ENCODE measurements around the gene INTS6. TPM values are rescaled to one million over a fixed set of nuclear protein-coding genes. Genes with fewer than 3 reads are reported as not detected.

The INTS6 gene
- total RNA-seq, 1 experiment from 2014 or later, result 27.2 TPM

GRCh38 chr13:51332566-51333361 lies 120.1 kb downstream of the INTS6 start:
- Mint-ChIP-seq H3K4me3 (no peak overlapping the region), H3K27ac (no peak overlapping the region)
- no peak for TF ChIP-seq E2F4 (CRISPR knock-in tag; IDR thresholded peaks at IDR 0.05; ENCODE audit: borderline replicate concordance, low read depth)
- TF ChIP-seq ZNF532 (CRISPR knock-in tag; IDR thresholded peaks at IDR 0.05; ENCODE audit: borderline replicate concordance), result no peak
- TF ChIP-seq FOXK1 (CRISPR knock-in tag; IDR thresholded peaks at IDR 0.05), result no peak
- no peak for TF ChIP-seq PREB (CRISPR knock-in tag; IDR thresholded peaks at IDR 0.05; ENCODE audit: borderline replicate concordance)
- no peak for TF ChIP-seq SMAD3 (CRISPR knock-in tag; IDR thresholded peaks at IDR 0.05; ENCODE audit: borderline replicate concordance)
- TF ChIP-seq ESRRA (CRISPR knock-in tag; IDR thresholded peaks at IDR 0.05; ENCODE audit: borderline replicate concordance), result no peak
- TF ChIP-seq ERG (CRISPR knock-in tag; IDR thresholded peaks at IDR 0.05), result no peak
- TF ChIP-seq NR2C2 (CRISPR knock-in tag; IDR thresholded peaks at IDR 0.05), result no peak
- TF ChIP-seq, protein P1, sequence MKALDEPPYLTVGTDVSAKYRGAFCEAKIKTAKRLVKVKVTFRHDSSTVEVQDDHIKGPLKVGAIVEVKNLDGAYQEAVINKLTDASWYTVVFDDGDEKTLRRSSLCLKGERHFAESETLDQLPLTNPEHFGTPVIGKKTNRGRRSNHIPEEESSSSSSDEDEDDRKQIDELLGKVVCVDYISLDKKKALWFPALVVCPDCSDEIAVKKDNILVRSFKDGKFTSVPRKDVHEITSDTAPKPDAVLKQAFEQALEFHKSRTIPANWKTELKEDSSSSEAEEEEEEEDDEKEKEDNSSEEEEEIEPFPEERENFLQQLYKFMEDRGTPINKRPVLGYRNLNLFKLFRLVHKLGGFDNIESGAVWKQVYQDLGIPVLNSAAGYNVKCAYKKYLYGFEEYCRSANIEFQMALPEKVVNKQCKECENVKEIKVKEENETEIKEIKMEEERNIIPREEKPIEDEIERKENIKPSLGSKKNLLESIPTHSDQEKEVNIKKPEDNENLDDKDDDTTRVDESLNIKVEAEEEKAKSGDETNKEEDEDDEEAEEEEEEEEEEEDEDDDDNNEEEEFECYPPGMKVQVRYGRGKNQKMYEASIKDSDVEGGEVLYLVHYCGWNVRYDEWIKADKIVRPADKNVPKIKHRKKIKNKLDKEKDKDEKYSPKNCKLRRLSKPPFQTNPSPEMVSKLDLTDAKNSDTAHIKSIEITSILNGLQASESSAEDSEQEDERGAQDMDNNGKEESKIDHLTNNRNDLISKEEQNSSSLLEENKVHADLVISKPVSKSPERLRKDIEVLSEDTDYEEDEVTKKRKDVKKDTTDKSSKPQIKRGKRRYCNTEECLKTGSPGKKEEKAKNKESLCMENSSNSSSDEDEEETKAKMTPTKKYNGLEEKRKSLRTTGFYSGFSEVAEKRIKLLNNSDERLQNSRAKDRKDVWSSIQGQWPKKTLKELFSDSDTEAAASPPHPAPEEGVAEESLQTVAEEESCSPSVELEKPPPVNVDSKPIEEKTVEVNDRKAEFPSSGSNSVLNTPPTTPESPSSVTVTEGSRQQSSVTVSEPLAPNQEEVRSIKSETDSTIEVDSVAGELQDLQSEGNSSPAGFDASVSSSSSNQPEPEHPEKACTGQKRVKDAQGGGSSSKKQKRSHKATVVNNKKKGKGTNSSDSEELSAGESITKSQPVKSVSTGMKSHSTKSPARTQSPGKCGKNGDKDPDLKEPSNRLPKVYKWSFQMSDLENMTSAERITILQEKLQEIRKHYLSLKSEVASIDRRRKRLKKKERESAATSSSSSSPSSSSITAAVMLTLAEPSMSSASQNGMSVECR (CRISPR knock-in tag; IDR thresholded peaks at IDR 0.05; ENCODE audit: borderline replicate concordance), result no peak
- TF ChIP-seq, protein P2, sequence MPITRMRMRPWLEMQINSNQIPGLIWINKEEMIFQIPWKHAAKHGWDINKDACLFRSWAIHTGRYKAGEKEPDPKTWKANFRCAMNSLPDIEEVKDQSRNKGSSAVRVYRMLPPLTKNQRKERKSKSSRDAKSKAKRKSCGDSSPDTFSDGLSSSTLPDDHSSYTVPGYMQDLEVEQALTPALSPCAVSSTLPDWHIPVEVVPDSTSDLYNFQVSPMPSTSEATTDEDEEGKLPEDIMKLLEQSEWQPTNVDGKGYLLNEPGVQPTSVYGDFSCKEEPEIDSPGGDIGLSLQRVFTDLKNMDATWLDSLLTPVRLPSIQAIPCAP (CRISPR knock-in tag; IDR thresholded peaks at IDR 0.05), result no peak
- no peak for TF ChIP-seq USF1 (CRISPR knock-in tag; IDR thresholded peaks at IDR 0.05)
- TF ChIP-seq ATF1 (CRISPR knock-in tag; IDR thresholded peaks at IDR 0.05), result no peak
- TF ChIP-seq, protein P3, sequence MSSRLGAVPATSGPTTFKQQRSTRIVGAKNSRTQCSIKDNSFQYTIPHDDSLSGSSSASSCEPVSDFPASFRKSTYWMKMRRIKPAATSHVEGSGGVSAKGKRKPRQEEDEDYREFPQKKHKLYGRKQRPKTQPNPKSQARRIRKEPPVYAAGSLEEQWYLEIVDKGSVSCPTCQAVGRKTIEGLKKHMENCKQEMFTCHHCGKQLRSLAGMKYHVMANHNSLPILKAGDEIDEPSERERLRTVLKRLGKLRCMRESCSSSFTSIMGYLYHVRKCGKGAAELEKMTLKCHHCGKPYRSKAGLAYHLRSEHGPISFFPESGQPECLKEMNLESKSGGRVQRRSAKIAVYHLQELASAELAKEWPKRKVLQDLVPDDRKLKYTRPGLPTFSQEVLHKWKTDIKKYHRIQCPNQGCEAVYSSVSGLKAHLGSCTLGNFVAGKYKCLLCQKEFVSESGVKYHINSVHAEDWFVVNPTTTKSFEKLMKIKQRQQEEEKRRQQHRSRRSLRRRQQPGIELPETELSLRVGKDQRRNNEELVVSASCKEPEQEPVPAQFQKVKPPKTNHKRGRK (CRISPR knock-in tag; IDR thresholded peaks at IDR 0.05; ENCODE audit: borderline replicate concordance), result no peak
- TF ChIP-seq, protein P4, sequence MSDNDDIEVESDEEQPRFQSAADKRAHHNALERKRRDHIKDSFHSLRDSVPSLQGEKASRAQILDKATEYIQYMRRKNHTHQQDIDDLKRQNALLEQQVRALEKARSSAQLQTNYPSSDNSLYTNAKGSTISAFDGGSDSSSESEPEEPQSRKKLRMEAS (CRISPR knock-in tag; IDR thresholded peaks at IDR 0.05), result no peak
- TF ChIP-seq PRDM15 (CRISPR knock-in tag; IDR thresholded peaks at IDR 0.05), result no peak

More at GRCh38 chr13:51332566-51333361, 120.1 kb downstream of the INTS6 start:
- DNase-seq (ENCODE audit: low spot score) (no peak), ATAC-seq (no peak)
- ChIA-PET POLR2A (no interaction called here), CTCF (no interaction called here)
- Mint-ChIP-seq H3K27me3 (ENCODE audit: low read depth) (no peaks in the 10 kb centered on the region), H3K4me1 (peaks cover 15% of the 10 kb centered on the region), H3K36me3 (no peaks in the 10 kb centered on the region), H3K9me3 (no peaks in the 10 kb centered on the region)
